K562 (cell line): Measurements from ENCODE around the gene ADSS1. TPM values are rescaled to one million over a fixed set of nuclear protein-coding genes. Genes with fewer than 3 reads are reported as not detected.

Experiments
- ATAC-seq: fragments of 200-7000 bp; cut with Tn5 transposase; 3 replicates; pipeline ENCODE4 v1.9.1; 2020; ENCODE audit warnings: moderate library complexity
- BruUV-seq: library from RNA; stranded (reverse); fragments of 400-500 nt; replicated peaks from 2 replicates; lab custom pipeline; 2021; lab: Mats Ljungman, UMichigan
- CTCF ChIA-PET: fragments of 300-600 bp; formaldehyde crosslinking; extraction: SDS; loops from one replicate; lab custom pipeline; 2021; ENCODE audit warnings: low intra/inter-chr PET ratio; lab: Yijun Ruan, JAX
- POLR2A ChIA-PET: fragments of 300-600, 350-650 bp; sonication (Branson Sonifier 250); formaldehyde crosslinking; extraction: SDS; loops from one replicate; lab custom pipeline; 2021; ENCODE audit warnings: antibody characterized with exemption, inconsistent platforms; lab: Yijun Ruan, JAX
- DNase-seq, 4 experiments: peaks; one replicate each; pipeline versions ENCODE4 v3.0.0 to v3.0.0-alpha.2; 2011 to 2018; ENCODE audit warnings: low spot score in 3 of 4, mixed read lengths in 3 of 4; ENCODE audit errors: extremely low read depth in 1 of 4
- FAIRE-seq: peaks from 2 replicates; lab custom pipeline; 2011; peaks lifted over from hg19 to GRCh38; lab: Jason Lieb, UNC
- H2AFZ ChIP-seq: 2 replicates; pipeline ENCODE4 v1.6.0; 2011; ENCODE audit warnings: low read depth, low read length, control low read depth, inconsistent platforms
- H3K27ac ChIP-seq: fragments of 200-600 bp; 3 replicates; pipeline ENCODE4 v1.8.0; 2011; ENCODE audit warnings: low read depth, mild to moderate bottlenecking, control low read depth, inconsistent platforms, low read length, moderate library complexity, mixed read lengths; ENCODE audit errors: extremely low read depth
- H3K27me3 ChIP-seq, 2 experiments: fragments of 300-600 bp in 1 of 2; 2 replicates in 1 of 2; 3 replicates in 1 of 2; pipeline versions ENCODE4 v1.6.0 to v1.8.0; 2011; ENCODE audit warnings: inconsistent platforms in 2 of 2, low read length in 2 of 2, mild to moderate bottlenecking in 1 of 2, mixed read lengths in 1 of 2, moderate library complexity in 1 of 2; ENCODE audit not compliant: control insufficient read depth in 2 of 2, insufficient read depth in 2 of 2
- H3K36me3 ChIP-seq: fragments of 300-600 bp; 3 replicates; pipeline ENCODE4 v1.8.0; 2011; ENCODE audit warnings: mild to moderate bottlenecking, low read length, inconsistent platforms; ENCODE audit not compliant: control insufficient read depth, insufficient read depth
- H3K4me1 ChIP-seq, 2 experiments: fragments of 200-600 bp in 1 of 2; replicated peaks in 1 of 2; 2 replicates in 1 of 2; 3 replicates in 1 of 2; pipeline versions ENCODE4 v1.5.1 to v1.8.0; 2011; ENCODE audit warnings: inconsistent platforms in 2 of 2, low read length in 2 of 2, mild to moderate bottlenecking in 1 of 2, mixed read lengths in 1 of 2, moderate library complexity in 1 of 2; ENCODE audit not compliant: control insufficient read depth in 2 of 2, insufficient read depth in 2 of 2
- H3K4me2 ChIP-seq: 2 replicates; pipeline ENCODE4 v1.6.1; 2011; ENCODE audit warnings: low read length, control low read depth, inconsistent platforms, mixed read lengths; ENCODE audit not compliant: insufficient read depth
- H3K4me3 ChIP-seq: fragments of 200-600 bp; sonication (generic), shearing (Covaris generic); 2 replicates; pipeline ENCODE4 v1.5.1; 2016; ENCODE audit warnings: control low read depth, inconsistent platforms
- H3K79me2 ChIP-seq: fragments of 200-600 bp; 3 replicates; pipeline ENCODE4 v1.8.0; 2011; ENCODE audit warnings: low read length, inconsistent platforms; ENCODE audit not compliant: control insufficient read depth, insufficient read depth
- H3K9ac ChIP-seq, 2 experiments: 2 replicates each; pipeline versions ENCODE4 v1.6.0 to v1.6.1; 2011; ENCODE audit warnings: low read depth in 2 of 2, low read length in 2 of 2, control low read depth in 1 of 2, inconsistent platforms in 1 of 2, mild to moderate bottlenecking in 1 of 2, mixed read lengths in 1 of 2; ENCODE audit not compliant: insufficient read depth in 1 of 2
- H3K9me1 ChIP-seq: one replicate; pipeline ENCODE4 v1.6.0; 2011; ENCODE audit warnings: inconsistent platforms, mild to moderate bottlenecking, low read length, moderate library complexity; ENCODE audit not compliant: control insufficient read depth, insufficient read depth
- H3K9me3 ChIP-seq: replicated peaks from 2 replicates; pipeline ENCODE4 v1.5.1; 2011; ENCODE audit warnings: low read depth, low read length, inconsistent platforms; ENCODE audit not compliant: control insufficient read depth, insufficient read depth
- H4K20me1 ChIP-seq: replicated peaks from 2 replicates; pipeline ENCODE4 v1.6.1; 2011; ENCODE audit warnings: low read length, inconsistent platforms, mixed read lengths; ENCODE audit not compliant: control insufficient read depth, insufficient read depth
- BRD9 ChIP-seq: fragments of 450-650 bp; IDR thresholded peaks from 2 replicates; pipeline ENCODE4 v1.6.1; 2018; ENCODE audit warnings: low read depth; ENCODE audit not compliant: partially characterized antibody
- CBX8 ChIP-seq: fragments of 200-600 bp; sonication (generic); IDR thresholded peaks from 2 replicates; pipeline ENCODE4 v1.6.1; 2012; ENCODE audit warnings: borderline replicate concordance, mixed run types, low read depth, mild to moderate bottlenecking, moderate library complexity, mixed read lengths, low read length, control low read depth, inconsistent platforms; ENCODE audit not compliant: poor library complexity, severe bottlenecking; ENCODE audit errors: extremely low read depth
- CREM ChIP-seq: IDR thresholded peaks from 2 replicates; pipeline ENCODE4 v1.6.1; 2014; ENCODE audit warnings: antibody characterized with exemption, low read depth
- HDGF ChIP-seq: fragments of 450-650 bp; IDR thresholded peaks from 2 replicates; pipeline ENCODE4 v1.6.1; 2016
- HNRNPL ChIP-seq: fragments of 200-400 bp; formaldehyde crosslinking; IDR thresholded peaks from 2 replicates; pipeline ENCODE4 v1.6.1; 2017; ENCODE audit warnings: low read depth, mild to moderate bottlenecking, low read length
- MECOM ChIP-seq: fragments of 250-450 bp; sonication (Bioruptor Pico); IDR thresholded peaks from 2 replicates; pipeline ENCODE4 v1.8.0; 2022; ENCODE audit warnings: inconsistent platforms
- POLR2G ChIP-seq: fragments of 200-400 bp; formaldehyde crosslinking; IDR thresholded peaks from 2 replicates; pipeline ENCODE4 v1.6.1; 2017; ENCODE audit warnings: low read depth, mild to moderate bottlenecking, antibody characterized with exemption, low read length, moderate library complexity
- RAD51 ChIP-seq: fragments of 450-650 bp; IDR thresholded peaks from 2 replicates; pipeline ENCODE4 v1.7.1; 2016; ENCODE audit warnings: low read depth, mild to moderate bottlenecking, borderline replicate concordance
- RFX7 ChIP-seq: fragments of 250-450 bp; sonication (Bioruptor Pico); IDR thresholded peaks from 2 replicates; pipeline ENCODE4 v1.5.1; 2021; ENCODE audit warnings: mild to moderate bottlenecking
- TCF7L2 ChIP-seq: fragments of 150-350 bp; IDR thresholded peaks from 2 replicates; pipeline ENCODE4 v1.6.1; 2016; ENCODE audit warnings: low read depth, mild to moderate bottlenecking, low read length, moderate library complexity
- ZNF507 ChIP-seq: conservative IDR thresholded peaks from 2 replicates; pipeline ENCODE4 v1.6.1; 2017; ENCODE audit warnings: missing genetic modification characterization, missing compliant biosample characterization
- ZNF586 ChIP-seq: fragments of 450-650 bp; formaldehyde crosslinking; conservative IDR thresholded peaks from 2 replicates; pipeline ENCODE4 v1.4.0; 2020; ENCODE audit warnings: mild to moderate bottlenecking, moderate library complexity
- ZNF668 ChIP-seq: fragments of 250-450 bp; sonication (Bioruptor Pico); IDR thresholded peaks from 2 replicates; pipeline ENCODE4 v1.8.0; 2022; ENCODE audit warnings: mild to moderate bottlenecking, inconsistent platforms
- WGBS: fragments of 100-300 bp; shearing (Covaris generic); methylation state at CpG from one replicate; pipeline ENCODE4 v1.1.6; 2016; ENCODE audit warnings: low coverage, mixed read lengths; ENCODE audit not compliant: insufficient coverage; ENCODE audit errors: missing lambda C conversion rate; 5-methylcytosine and 5-hydroxymethylcytosine counted together
- in situ Hi-C: fragments of 300-500 bp; cut with MboI; formaldehyde crosslinking; loops from 4 replicates; pipeline ENCODE4 v1.15.0; 2018; ENCODE audit warnings: inconsistent platforms, mixed read lengths
- intact Hi-C: fragments of 100-400 bp; cut with micrococcal nuclease; formaldehyde crosslinking; loops from 2 replicates; pipeline ENCODE4 v1.14.2; 2022
- polyA plus RNA-seq, 8 experiments: library from polyadenylated mRNA; depleted of rRNA in 4 of 8; stranded (reverse) in 5 of 8; unstranded in 3 of 8; fragments of >200 nt; fragmentation: Nextera tagmentation in 2 of 8; fragmentation: Illumina TruSeq in 1 of 8; extraction: Ambion mirVana in 2 of 8; extraction: Trizol in 1 of 8; gene quantifications; 2 replicates each; pipeline versions ENCODE4 v1.2.1 to v1.2.3, GENCODE V29; 2011 to 2014; ENCODE audit warnings: inconsistent platforms in 1 of 8, missing spikeins in 1 of 8
- total RNA-seq, 7 experiments: library from RNA; depleted of rRNA in 6 of 7; stranded (reverse); fragments of >200 nt in 6 of 7; fragmentation: Illumina TruSeq in 2 of 7; extraction: Trizol in 2 of 7; gene quantifications; 2 replicates each; pipeline versions ENCODE4 v1.2.1 to v1.2.3, GENCODE V29; 2011 to 2021; ENCODE audit warnings: low replicate concordance in 1 of 7

ADSS1 gene
- total and polyA plus RNA-seq, 9 of the 15 experiments (the other 6 are each of a cell fraction or from before 2014, with no cell fraction given) = 0.53 to 5.9 (median 3.9) TPM

DNA sequence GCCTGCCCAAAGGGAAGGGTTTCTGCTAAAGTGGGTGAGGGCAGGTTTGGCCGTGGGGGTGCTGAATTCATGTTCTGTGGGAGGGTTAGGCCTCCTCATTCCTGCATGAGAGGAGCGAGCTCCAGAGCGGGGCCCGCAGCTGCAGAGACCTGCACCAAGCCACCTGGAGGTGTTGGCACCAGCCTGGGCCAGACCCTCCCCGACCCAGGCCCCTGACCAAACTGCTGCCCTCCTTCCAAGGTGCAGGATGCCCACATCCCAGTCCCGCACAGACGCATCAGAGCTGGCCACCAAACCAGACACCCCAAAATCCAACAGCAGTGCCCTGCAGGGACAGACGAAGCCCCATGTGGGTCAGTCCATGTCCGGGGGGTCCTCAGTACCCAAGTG is 10.6 kb downstream of the ADSS1 start:
- peak overlapping the region in 1 of 2 experiments; percentile 10; a peak in 2 of 4 replicates for H3K9ac ChIP-seq
- H3K4me2 ChIP-seq = no peak overlapping the region
- WGBS = 70% methylated on average over 3 of the region's 9 CpGs

DNA sequence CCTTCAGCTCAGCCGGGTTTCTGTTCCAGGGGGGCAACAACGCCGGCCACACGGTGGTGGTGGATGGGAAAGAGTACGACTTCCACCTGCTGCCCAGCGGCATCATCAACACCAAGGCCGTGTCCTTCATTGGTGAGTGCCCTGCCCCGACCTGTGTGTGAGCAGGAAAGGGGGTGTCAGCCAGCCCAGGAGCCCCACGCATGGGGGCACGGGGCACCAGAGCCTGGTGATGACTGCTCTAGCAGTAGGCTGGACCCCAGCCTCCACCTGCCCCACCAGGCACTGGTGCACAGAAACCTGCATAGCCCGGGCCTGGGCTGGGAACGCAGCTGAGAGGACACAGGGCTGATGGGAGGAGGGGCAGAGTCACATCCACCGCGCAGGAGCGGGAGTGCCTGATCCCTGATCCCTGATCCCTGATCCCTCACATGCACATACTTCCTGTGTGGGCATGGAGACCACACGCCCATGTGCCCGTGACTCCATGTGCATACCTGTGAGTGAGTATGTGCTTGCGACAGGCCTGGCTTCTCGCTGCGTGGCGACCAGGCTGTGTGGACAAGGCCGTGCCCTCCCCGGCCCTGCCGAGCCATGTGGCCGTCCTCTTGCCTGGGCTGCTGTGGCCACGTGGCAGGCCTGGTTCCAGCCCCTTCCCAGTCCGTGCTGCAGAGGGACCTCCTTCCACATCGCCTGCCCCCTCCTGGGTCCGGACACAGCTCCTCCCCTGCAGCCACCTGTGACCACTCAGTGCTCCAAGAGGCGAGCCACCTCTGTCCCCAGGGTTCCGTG is 11.2 kb downstream of the ADSS1 start:
- ChIA-PET CTCF (no interaction called here), POLR2A (interaction anchor here (0.5 to 1.1 kb wide), 2 partner anchors 15 to 286 kb away, joined by 3 to 4 read pairs; partner anchors contain the start of gene CDCA4)
- Histone ChIP-seq H3K9me1 (no peaks in the 10 kb centered on the region), H3K27me3 (no peaks in the 10 kb centered on the region), H3K9me3 (no peaks in the 10 kb centered on the region), H3K4me2 (no peak overlapping the region), H3K27ac (no peak overlapping the region), H3K9ac (peak overlapping the region in 1 of 2 experiments; percentile 10; a peak in 1 of 4 replicates), H4K20me1 (no peaks in the 10 kb centered on the region; the same call in 1 of the 2 replicates), H3K4me3 (no peak overlapping the region), H2AFZ (peak overlapping the region; percentile 6; the same call in 1 of the 2 replicates), H3K79me2 (no peaks in the 10 kb centered on the region), H3K36me3 (no peaks in the 10 kb centered on the region), H3K4me1 (peaks cover 0 to 61% of the 10 kb centered on the region in 2 experiments; a peak in 3 of 5 replicates)
- 59% methylated on average over 9 of the region's 31 CpGs for WGBS
- in situ Hi-C loops = no loop called here
- DNase-seq = no peak
- FAIRE-seq = no peak
- BruUV-seq = no TSS peak
- ATAC-seq = no peak
- intact Hi-C loops = no loop called here
- TF ChIP-seq ZNF668 (no peak), HDGF (no peak), BRD9 (no peak), POLR2G (peak; percentile 55), CBX8 (no peak), TCF7L2 (no peak), RAD51 (no peak), MECOM (CRISPR knock-in tag) (no peak), RFX7 (CRISPR knock-in tag) (no peak), ZNF586 (no peak), CREM (peak; percentile 2; the same call in 1 of the 2 replicates)

More for the DNA sequence above, 10.6 kb downstream of the ADSS1 start:
- no peak overlapping the region for H2AFZ ChIP-seq
- no peak for FAIRE-seq
- no peaks in the 10 kb centered on the region for H3K27me3 ChIP-seq
- H3K9me3 ChIP-seq = no peaks in the 10 kb centered on the region
- H3K4me3 ChIP-seq = no peak overlapping the region
- no peak overlapping the region for H3K27ac ChIP-seq
- POLR2A ChIA-PET = no interaction called here
- TF ChIP-seq HNRNPL (no peak), ZNF507 (tag) (no peak)
- H3K79me2 ChIP-seq = peaks cover 3% of the 10 kb centered on the region; the same call in 1 of the 3 replicates
- CTCF ChIA-PET = no interaction called here
- H3K4me1 ChIP-seq = peaks cover 3 to 67% of the 10 kb centered on the region in 2 experiments; a peak in 3 of 5 replicates
- no peak for DNase-seq
- BruUV-seq = no TSS peak
- in situ Hi-C loops (no loop called here), intact Hi-C loops (no loop called here)
- H3K36me3 ChIP-seq = no peaks in the 10 kb centered on the region
- ATAC-seq = no peak
- no peaks in the 10 kb centered on the region; the same call in 1 of the 2 replicates for H4K20me1 ChIP-seq
- no peaks in the 10 kb centered on the region for H3K9me1 ChIP-seq
